Activated T-helper 9 cell treated with anti-CD3 and anti-CD28 coated beads, Interleukin-2, amount 50 U/mL, for 16 hours (primary cell): ENCODE results near the gene URM1.
"Not testable (repeated sequence)": the region's sequence is repeated elsewhere in the genome, so short reads cannot be mapped to it uniquely, and the experiment has no call there.

Experiments
- DNase-seq: peaks from one replicate; pipeline ENCODE4 v3.0.0-alpha.2; 2020; ENCODE audit warnings: low read depth

Gene URM1

GRCh38 chr9:128370752-128371629 lies at the start of gene URM1:
Gene URM1 (plus strand): TSS chr9:128371374. CDS start chr9:128371381, 7 bp downstream.
- DNase-seq: peak; percentile 96

- DNase-seq: no peak
These were observed 49.2 kb upstream of the URM1 start for GRCh38 chr9:128321879-128322403.

- peak; percentile 88 for DNase-seq
These were observed 48.6 kb upstream of the URM1 start, which contains the start of the genes COQ4 and TRUB2 for GRCh38 chr9:128322404-128323211. Gene COQ4 (plus strand): TSS chr9:128322839. CDS start chr9:128322859, 20 bp downstream. Gene TRUB2 (minus strand): TSS chr9:128322447. CDS start chr9:128322408, 39 bp downstream.

GRCh38 chr9:128323212-128323730 lies 47.9 kb upstream of the URM1 start:
- no peak for DNase-seq

GRCh38 chr9:128323791-128324190 lies 47.4 kb upstream of the URM1 start:
- DNase-seq: no peak

- DNase-seq: no peak
These were observed 46.8 kb upstream of the URM1 start for GRCh38 chr9:128324401-128324800.

- DNase-seq: no peak
These were observed 45.5 kb upstream of the URM1 start for GRCh38 chr9:128325629-128326028.

- no peak for DNase-seq
These were observed 37.7 kb upstream of the URM1 start for GRCh38 chr9:128333451-128333869.

GRCh38 chr9:128335161-128335560 lies 36.0 kb upstream of the URM1 start:
- DNase-seq: no peak

- no peak for DNase-seq
These were observed 35.3 kb upstream of the URM1 start for GRCh38 chr9:128335914-128336313.

GRCh38 chr9:128337936-128338335 lies 33.2 kb upstream of the URM1 start:
- no peak for DNase-seq

- not testable (repeated sequence) for DNase-seq
These were observed 32.1 kb upstream of the URM1 start for GRCh38 chr9:128338852-128339614.

GRCh38 chr9:128339761-128340690 lies 31.1 kb upstream of the URM1 start, which contains the start of gene SLC27A4:
Gene SLC27A4 (plus strand): TSS chr9:128340527. CDS start chr9:128343133, 2,606 bp downstream.
- DNase-seq: peak; percentile 72

- DNase-seq: no peak
These were observed 30.3 kb upstream of the URM1 start for GRCh38 chr9:128340691-128341434.

- peak; percentile 53 for DNase-seq
These were observed 29.7 kb upstream of the URM1 start for GRCh38 chr9:128341435-128341849.

GRCh38 chr9:128342971-128343680 lies 28.0 kb upstream of the URM1 start:
- no peak for DNase-seq

- no peak for DNase-seq
These were observed 27.3 kb upstream of the URM1 start for GRCh38 chr9:128343855-128344254.

GRCh38 chr9:128344931-128345605 lies 26.1 kb upstream of the URM1 start:
- DNase-seq: no peak
